ENCODE results near the gene APMAP. TPM values are rescaled to one million over a fixed set of nuclear protein-coding genes. Genes with fewer than 3 reads are reported as not detected.

APMAP gene
- total RNA-seq, 2 donors from 2014 or later: 38.4 to 44.0 TPM

- Histone ChIP-seq H3K27me3 (replicated peaks; ENCODE audit: insufficient read depth) (no peaks in the 10 kb centered on the region), H3K36me3 (peaks cover under 1% of the 10 kb centered on the region), H3K4me1 (ENCODE audit: control insufficient read depth in 1 of 2, low read depth in 2 of 2) (peaks cover under 1 to 10% of the 10 kb centered on the region in 2 donors), H3K4me3 (no peak overlapping the region), H3K27ac (no peak overlapping the region), H3K9me3 (no peaks in the 10 kb centered on the region)
- no peak for TF ChIP-seq CTCF (IDR thresholded peaks at IDR 0.05)
- ATAC-seq (ENCODE audit: insufficient number of reproducible peaks, low FRiP score, low read depth) (no peak), DNase-seq (ENCODE audit: low spot score) (no peak)
Observed at GRCh38 chr20:25000268-25000801, 7.8 kb upstream of the APMAP start.

GRCh38 chr20:24999568-24999967 lies 7.0 kb upstream of the APMAP start:
- H3K4me3 ChIP-seq: no peak overlapping the region
- no peak for ATAC-seq (ENCODE audit: insufficient number of reproducible peaks, low FRiP score, low read depth)
- no peak for TF ChIP-seq CTCF (IDR thresholded peaks at IDR 0.05)
- H3K27ac ChIP-seq: no peak overlapping the region
- no peaks in the 10 kb centered on the region for H3K36me3 ChIP-seq
- H3K9me3 ChIP-seq: no peaks in the 10 kb centered on the region
- no peak for DNase-seq (ENCODE audit: low spot score)
- H3K27me3 ChIP-seq (replicated peaks; ENCODE audit: insufficient read depth): no peaks in the 10 kb centered on the region
- H3K4me1 ChIP-seq (ENCODE audit: control insufficient read depth in 1 of 2, low read depth in 2 of 2): peaks cover 3 to 15% of the 10 kb centered on the region in 2 donors

GRCh38 chr20:24998631-24999445 lies 6.3 kb upstream of the APMAP start:
- Histone ChIP-seq H3K27me3 (replicated peaks; ENCODE audit: insufficient read depth) (no peaks in the 10 kb centered on the region), H3K27ac (no peak overlapping the region), H3K4me3 (no peak overlapping the region), H3K36me3 (no peaks in the 10 kb centered on the region), H3K4me1 (ENCODE audit: control insufficient read depth in 1 of 2, low read depth in 2 of 2) (peaks cover 3 to 23% of the 10 kb centered on the region in 2 donors), H3K9me3 (no peaks in the 10 kb centered on the region)
- ATAC-seq (ENCODE audit: insufficient number of reproducible peaks, low FRiP score, low read depth): no peak
- no peak for DNase-seq (ENCODE audit: low spot score)
- no peak for TF ChIP-seq CTCF (IDR thresholded peaks at IDR 0.05)

- Histone ChIP-seq H3K36me3 (no peaks in the 10 kb centered on the region), H3K4me3 (no peak overlapping the region), H3K27ac (no peak overlapping the region), H3K4me1 (ENCODE audit: control insufficient read depth in 1 of 2, low read depth in 2 of 2) (peaks cover 7 to 28% of the 10 kb centered on the region in 2 donors), H3K9me3 (no peaks in the 10 kb centered on the region), H3K27me3 (replicated peaks; ENCODE audit: insufficient read depth) (no peaks in the 10 kb centered on the region)
- TF ChIP-seq CTCF (IDR thresholded peaks at IDR 0.05): no peak
- DNase-seq (ENCODE audit: low spot score) (no peak), ATAC-seq (ENCODE audit: insufficient number of reproducible peaks, low FRiP score, low read depth) (no peak)
Observed at GRCh38 chr20:24998121-24998520, 5.6 kb upstream of the APMAP start.

GRCh38 chr20:24996449-24997377 lies 4.2 kb upstream of the APMAP start:
- TF ChIP-seq CTCF (IDR thresholded peaks at IDR 0.05): no peak
- H3K27ac ChIP-seq: no peak overlapping the region
- H3K4me3 ChIP-seq: no peak overlapping the region
- H3K36me3 ChIP-seq: no peaks in the 10 kb centered on the region
- ATAC-seq (ENCODE audit: insufficient number of reproducible peaks, low FRiP score, low read depth) (no peak), DNase-seq (ENCODE audit: low spot score) (no peak)
- H3K9me3 ChIP-seq: no peaks in the 10 kb centered on the region
- no peaks in the 10 kb centered on the region for H3K27me3 ChIP-seq (replicated peaks; ENCODE audit: insufficient read depth)
- peaks cover 8 to 30% of the 10 kb centered on the region in 2 donors for H3K4me1 ChIP-seq (ENCODE audit: control insufficient read depth in 1 of 2, low read depth in 2 of 2)
